Right atrium auricular region (tissue), 2 donors: ENCODE data around the gene ZNF837. TPM values are rescaled to one million over a fixed set of nuclear protein-coding genes. Genes with fewer than 3 reads are reported as not detected.
"Not testable (repeated sequence)": the region's sequence is repeated elsewhere in the genome, so short reads cannot be mapped to it uniquely, and the experiment has no call there.

Experiments used
- DNase-seq: peaks from one replicate; pipeline ENCODE4 v3.0.0-alpha.2; 2019; ENCODE audit warnings: low spot score
- H3K27ac ChIP-seq, 2 donors: fragments of 200-600 bp; sonication (generic); 1 replicate in 1 of 2; 2 replicates in 1 of 2; pipeline ENCODE4 v1.5.1; 2016 to 2019
- H3K27me3 ChIP-seq, 2 donors: fragments of 200-600 bp; sonication (generic); one replicate each; pipeline versions ENCODE4 v1.5.1 to v1.6.0; 2017 to 2019
- H3K36me3 ChIP-seq: fragments of 200-600 bp; sonication (generic); one replicate; pipeline ENCODE4 v1.5.1; 2016
- H3K4me1 ChIP-seq, 2 donors: fragments of 200-600 bp; sonication (generic); one replicate each; pipeline versions ENCODE4 v1.5.1 to v1.6.0; 2017 to 2019
- H3K4me3 ChIP-seq, 2 donors: fragments of 200-600 bp; sonication (generic); 1 replicate in 1 of 2; 2 replicates in 1 of 2; pipeline ENCODE4 v1.5.1; 2017 to 2019; ENCODE audit warnings: mild to moderate bottlenecking in 1 of 2, moderate library complexity in 1 of 2
- H3K9me3 ChIP-seq, 2 donors: fragments of 200-600 bp; sonication (generic); one replicate each; pipeline ENCODE4 v1.5.1; 2019
- total RNA-seq, 2 donors: library from RNA; depleted of rRNA; stranded (reverse); fragments of >200 nt; gene quantifications; one replicate each; pipeline ENCODE4 v1.1.0, GENCODE V29; 2016
- TF ChIP-seq, protein P1 (sequence below), 2 donors: fragments of 200-600 bp; sonication (generic); IDR thresholded peaks; one replicate each; pipeline ENCODE4 v1.5.1; 2019; ENCODE audit warnings: antibody characterized with exemption in 2 of 2

ZNF837 gene
- total RNA-seq, 2 donors from 2014 or later, result 0.70 to 1.3 TPM

GRCh38 chr19:58350871-58351557 lies 29.8 kb downstream of the ZNF837 start:
- Histone ChIP-seq H3K27me3 (peaks cover 0 to 4% of the 10 kb centered on the region in 2 donors), H3K27ac (no peak overlapping the region), H3K9me3 (no peaks in the 10 kb centered on the region), H3K4me3 (peak overlapping the region in 1 of 2 donors; percentile 25), H3K4me1 (peaks cover 0 to 20% of the 10 kb centered on the region in 2 donors), H3K36me3 (no peaks in the 10 kb centered on the region)
- no peak for DNase-seq
- TF ChIP-seq, protein P1, sequence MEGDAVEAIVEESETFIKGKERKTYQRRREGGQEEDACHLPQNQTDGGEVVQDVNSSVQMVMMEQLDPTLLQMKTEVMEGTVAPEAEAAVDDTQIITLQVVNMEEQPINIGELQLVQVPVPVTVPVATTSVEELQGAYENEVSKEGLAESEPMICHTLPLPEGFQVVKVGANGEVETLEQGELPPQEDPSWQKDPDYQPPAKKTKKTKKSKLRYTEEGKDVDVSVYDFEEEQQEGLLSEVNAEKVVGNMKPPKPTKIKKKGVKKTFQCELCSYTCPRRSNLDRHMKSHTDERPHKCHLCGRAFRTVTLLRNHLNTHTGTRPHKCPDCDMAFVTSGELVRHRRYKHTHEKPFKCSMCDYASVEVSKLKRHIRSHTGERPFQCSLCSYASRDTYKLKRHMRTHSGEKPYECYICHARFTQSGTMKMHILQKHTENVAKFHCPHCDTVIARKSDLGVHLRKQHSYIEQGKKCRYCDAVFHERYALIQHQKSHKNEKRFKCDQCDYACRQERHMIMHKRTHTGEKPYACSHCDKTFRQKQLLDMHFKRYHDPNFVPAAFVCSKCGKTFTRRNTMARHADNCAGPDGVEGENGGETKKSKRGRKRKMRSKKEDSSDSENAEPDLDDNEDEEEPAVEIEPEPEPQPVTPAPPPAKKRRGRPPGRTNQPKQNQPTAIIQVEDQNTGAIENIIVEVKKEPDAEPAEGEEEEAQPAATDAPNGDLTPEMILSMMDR (IDR thresholded peaks at IDR 0.05), result no peak

DNA sequence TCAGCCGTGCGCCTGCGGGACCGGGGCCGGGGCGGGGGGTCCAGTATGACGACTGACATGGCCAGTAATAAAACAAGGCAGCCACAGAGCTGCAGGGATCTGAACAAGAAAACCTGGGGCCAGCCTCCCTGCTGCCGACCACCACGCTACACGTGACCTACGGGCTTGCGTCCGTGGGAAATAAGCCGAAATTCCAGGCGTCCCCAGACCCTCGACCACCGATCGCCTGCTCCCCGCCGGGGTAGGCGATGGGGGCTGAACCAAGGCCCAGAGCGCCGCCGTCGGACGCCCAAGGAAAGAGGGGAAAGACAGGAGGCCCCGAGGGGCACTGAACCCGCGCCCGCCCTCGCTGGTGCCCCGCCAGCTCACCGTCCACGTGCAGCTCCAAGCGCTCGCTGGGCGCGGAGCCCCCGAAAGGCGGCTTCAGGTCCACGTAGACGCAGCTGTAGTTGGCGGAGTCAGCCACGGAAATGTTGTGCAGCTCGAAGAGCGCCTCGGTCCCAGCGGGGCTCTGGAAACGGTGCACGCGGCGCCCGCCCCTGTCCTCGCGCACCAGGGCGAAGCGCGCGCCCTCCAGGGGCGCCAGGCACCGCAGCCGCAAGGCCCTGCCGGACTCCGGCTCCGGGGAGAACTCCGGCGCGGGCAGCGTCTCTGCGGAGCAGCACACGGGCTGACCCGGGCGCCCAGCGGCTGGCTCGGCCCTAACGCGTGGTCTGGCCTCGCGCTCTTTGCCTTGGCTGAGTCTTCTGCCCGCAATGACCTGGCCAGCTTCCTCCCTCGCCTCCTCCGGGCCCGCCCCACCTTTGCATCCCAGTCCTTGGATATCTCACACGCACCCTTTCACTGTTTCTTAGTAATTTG lies 30.6 kb downstream of the ZNF837 start:
- Histone ChIP-seq H3K27me3 (peaks cover 0 to 4% of the 10 kb centered on the region in 2 donors), H3K4me3 (peak overlapping the region in 1 of 2 donors; percentile 25), H3K27ac (no peak overlapping the region), H3K4me1 (peaks cover 0 to 16% of the 10 kb centered on the region in 2 donors), H3K9me3 (no peaks in the 10 kb centered on the region), H3K36me3 (no peaks in the 10 kb centered on the region)
- TF ChIP-seq, protein P1 (IDR thresholded peaks at IDR 0.05), result no peak
- no peak for DNase-seq

GRCh38 chr19:58349590-58349989 lies 31.2 kb downstream of the ZNF837 start:
- peaks cover 0 to 16% of the 10 kb centered on the region in 2 donors for H3K4me1 ChIP-seq
- TF ChIP-seq, protein P1 (IDR thresholded peaks at IDR 0.05), result no peak
- no peaks in the 10 kb centered on the region for H3K36me3 ChIP-seq
- H3K27me3 ChIP-seq, result peaks cover 0 to 4% of the 10 kb centered on the region in 2 donors
- no peak overlapping the region for H3K4me3 ChIP-seq
- no peaks in the 10 kb centered on the region for H3K9me3 ChIP-seq
- no peak for DNase-seq
- H3K27ac ChIP-seq, result no peak overlapping the region

GRCh38 chr19:58348080-58348479 lies 32.8 kb downstream of the ZNF837 start:
- not testable (repeated sequence) for H3K9me3 ChIP-seq, DNase-seq, H3K27me3 ChIP-seq, H3K36me3 ChIP-seq
- H3K4me1 ChIP-seq, result peaks cover 0 to 16% of the 10 kb centered on the region in 2 donors
- H3K4me3 ChIP-seq, result peak overlapping the region; percentile 64 to 67
- peak overlapping the region; percentile 62 to 69 for H3K27ac ChIP-seq

- H3K9me3 ChIP-seq, result no peaks in the 10 kb centered on the region
- H3K27ac ChIP-seq, result peak overlapping the region; percentile 69 to 82
- H3K36me3 ChIP-seq, result no peaks in the 10 kb centered on the region
- peak; percentile 63 for DNase-seq
- peaks cover 0 to 16% of the 10 kb centered on the region in 2 donors for H3K4me1 ChIP-seq
- TF ChIP-seq, protein P1 (IDR thresholded peaks at IDR 0.05), result no peak
- H3K4me3 ChIP-seq, result peak overlapping the region; percentile 64 to 67
- H3K27me3 ChIP-seq, result peaks cover 0 to 4% of the 10 kb centered on the region in 2 donors
Observed at GRCh38 chr19:58346961-58347929, 33.6 kb downstream of the ZNF837 start.
